ENCODE data around the gene ANKMY2.

DNA sequence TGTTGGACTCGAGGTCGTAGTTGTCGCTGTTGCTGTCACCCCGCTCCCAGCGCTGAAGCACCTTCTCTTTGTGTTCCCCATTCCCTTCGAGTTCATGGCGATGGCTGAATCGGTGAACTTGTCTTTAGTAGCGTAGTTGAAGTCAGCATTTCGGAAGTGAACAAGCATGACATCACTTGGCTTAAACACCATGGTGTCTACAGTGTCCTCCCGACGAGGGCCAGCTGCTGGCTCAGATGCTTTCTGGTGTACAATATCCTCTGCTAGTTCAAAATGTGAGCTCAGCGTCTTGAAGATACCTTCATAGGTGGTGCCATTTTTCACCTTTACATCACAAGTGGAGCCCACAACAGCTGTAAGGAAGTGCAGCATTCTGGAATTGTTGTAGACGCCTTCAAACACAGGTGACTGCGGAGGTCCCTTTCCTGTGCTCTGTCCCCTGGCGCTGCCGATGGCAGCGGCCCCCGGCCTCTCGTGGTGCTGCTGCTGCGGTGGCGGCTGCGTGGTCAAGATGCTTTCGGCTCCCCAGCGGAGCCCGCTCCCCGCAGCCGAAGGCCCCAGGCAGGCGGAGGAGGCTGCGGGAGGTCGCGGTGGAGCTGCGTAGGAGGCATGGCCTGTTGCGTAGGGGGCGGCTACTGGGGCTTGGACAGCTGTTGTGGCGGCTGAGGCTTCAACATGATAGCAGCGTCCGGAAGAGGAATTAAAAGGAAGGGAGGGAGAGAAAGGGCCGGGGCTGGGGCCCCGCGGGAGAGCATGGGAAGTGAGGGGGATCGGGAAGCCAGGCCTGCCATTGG lies 59.3 kb downstream of the ANKMY2 start:
- TF ChIP-seq ZNF211 (tag by site-specific recombination; IDR thresholded peaks at IDR 0.05; ENCODE audit: low read depth) (no peak), KLF16 (tag by site-specific recombination; IDR thresholded peaks at IDR 0.05) (no peak)
- TF ChIP-seq, protein P1, sequence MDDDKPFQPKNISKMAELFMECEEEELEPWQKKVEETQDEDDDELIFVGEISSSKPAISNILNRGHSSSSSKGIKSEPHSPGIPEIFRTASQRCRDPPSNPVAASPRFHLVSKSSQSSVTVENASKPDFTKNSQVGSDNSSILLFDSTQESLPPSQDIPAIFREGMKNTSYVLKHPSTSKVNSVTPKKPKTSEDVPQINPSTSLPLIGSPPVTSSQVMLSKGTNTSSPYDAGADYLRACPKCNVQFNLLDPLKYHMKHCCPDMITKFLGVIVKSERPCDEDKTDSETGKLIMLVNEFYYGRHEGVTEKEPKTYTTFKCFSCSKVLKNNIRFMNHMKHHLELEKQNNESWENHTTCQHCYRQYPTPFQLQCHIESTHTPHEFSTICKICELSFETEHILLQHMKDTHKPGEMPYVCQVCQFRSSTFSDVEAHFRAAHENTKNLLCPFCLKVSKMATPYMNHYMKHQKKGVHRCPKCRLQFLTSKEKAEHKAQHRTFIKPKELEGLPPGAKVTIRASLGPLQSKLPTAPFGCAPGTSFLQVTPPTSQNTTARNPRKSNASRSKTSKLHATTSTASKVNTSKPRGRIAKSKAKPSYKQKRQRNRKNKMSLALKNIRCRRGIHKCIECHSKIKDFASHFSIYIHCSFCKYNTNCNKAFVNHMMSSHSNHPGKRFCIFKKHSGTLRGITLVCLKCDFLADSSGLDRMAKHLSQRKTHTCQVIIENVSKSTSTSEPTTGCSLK (tag by site-specific recombination; IDR thresholded peaks at IDR 0.05) = no peak
- TF ChIP-seq, protein P2, sequence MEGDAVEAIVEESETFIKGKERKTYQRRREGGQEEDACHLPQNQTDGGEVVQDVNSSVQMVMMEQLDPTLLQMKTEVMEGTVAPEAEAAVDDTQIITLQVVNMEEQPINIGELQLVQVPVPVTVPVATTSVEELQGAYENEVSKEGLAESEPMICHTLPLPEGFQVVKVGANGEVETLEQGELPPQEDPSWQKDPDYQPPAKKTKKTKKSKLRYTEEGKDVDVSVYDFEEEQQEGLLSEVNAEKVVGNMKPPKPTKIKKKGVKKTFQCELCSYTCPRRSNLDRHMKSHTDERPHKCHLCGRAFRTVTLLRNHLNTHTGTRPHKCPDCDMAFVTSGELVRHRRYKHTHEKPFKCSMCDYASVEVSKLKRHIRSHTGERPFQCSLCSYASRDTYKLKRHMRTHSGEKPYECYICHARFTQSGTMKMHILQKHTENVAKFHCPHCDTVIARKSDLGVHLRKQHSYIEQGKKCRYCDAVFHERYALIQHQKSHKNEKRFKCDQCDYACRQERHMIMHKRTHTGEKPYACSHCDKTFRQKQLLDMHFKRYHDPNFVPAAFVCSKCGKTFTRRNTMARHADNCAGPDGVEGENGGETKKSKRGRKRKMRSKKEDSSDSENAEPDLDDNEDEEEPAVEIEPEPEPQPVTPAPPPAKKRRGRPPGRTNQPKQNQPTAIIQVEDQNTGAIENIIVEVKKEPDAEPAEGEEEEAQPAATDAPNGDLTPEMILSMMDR (tag by site-specific recombination; IDR thresholded peaks at IDR 0.05) = no peak
